ENCODE measurements around the gene GOLT1B. TPM values are rescaled to one million over a fixed set of nuclear protein-coding genes. Genes with fewer than 3 reads are reported as not detected.

The GOLT1B gene
- total RNA-seq (2021), result 46.1 and 48.1 TPM in 2 replicates
- long read RNA-seq, transcript GOLT1B-207 (6 exons, 562 nt), result minor isoform, 8 of 280 reads
- long read RNA-seq, transcript GOLT1B-201 (5 exons, 3,227 nt), result major isoform, 245 of 280 reads
- long read RNA-seq, transcript GOLT1B-203 (6 exons, 1,210 nt), result minor isoform, 9 of 280 reads
- long read RNA-seq, partial matches to known transcripts, result 3 of 280 reads
- long read RNA-seq, other reads (novel, unspliced or antisense), result 7 of 280 reads

GRCh38 chr12:21501258-21502163 lies at the start of gene GOLT1B, which contains the start of gene RECQL:
TSS of gene GOLT1B (plus strand) at chr12:21501789. CDS start at chr12:21501924, 135 bp downstream.
TSS of gene RECQL (minus strand) at chr12:21501635. CDS start at chr12:21499570, 2,065 bp downstream.
- peak; percentile 98 for DNase-seq
- Histone ChIP-seq H2BK120ac (ENCODE audit: low read depth, low read length, poor library complexity, severe bottlenecking) (no peak within 1 kb of the TSS), H3K9me3 (ENCODE audit: control insufficient read depth, low read depth, low read length) (no peaks in the 10 kb centered on the region), H3K56ac (ENCODE audit: insufficient read length, low read depth, low read length) (no peak within 1 kb of the TSS), H3K4me1 (ENCODE audit: insufficient read depth, low read length) (no peaks in the 10 kb centered on the region), H2AK5ac (ENCODE audit: insufficient read length, low read length) (no peak within 1 kb of the TSS), H3T11ph (ENCODE audit: low read length) (no peak within 1 kb of the TSS), H4K20me1 (ENCODE audit: control insufficient read depth, insufficient read depth, insufficient read length) (peaks cover 2% of the 10 kb centered on the region), H3K14ac (ENCODE audit: insufficient read depth, low read length) (peak within 1 kb of the TSS; percentile 91), H3K23ac (ENCODE audit: insufficient read length, low read depth, low read length) (no peak within 1 kb of the TSS), H2BK20ac (ENCODE audit: low read depth, low read length, poor library complexity, severe bottlenecking) (no peak within 1 kb of the TSS), H3K27me3 (ENCODE audit: insufficient read depth, low read length) (no peaks in the 10 kb centered on the region), H2BK15ac (ENCODE audit: low read depth, low read length) (no peak within 1 kb of the TSS), H2BK12ac (ENCODE audit: insufficient read length, low read depth, low read length) (no peak within 1 kb of the TSS), H4K8ac (replicated peaks; ENCODE audit: insufficient read length, low read depth, low read length) (no peak within 1 kb of the TSS), H3K18ac (ENCODE audit: insufficient read length, low read depth, low read length) (peak within 1 kb of the TSS; percentile 79), H3K27ac (ENCODE audit: insufficient read length, low read depth, low read length) (peak within 1 kb of the TSS; percentile 6), H3K4me2 (ENCODE audit: insufficient read depth, insufficient read length, low read length) (peak within 1 kb of the TSS; percentile 87), H3K9ac (ENCODE audit: extremely low read depth, insufficient read length, low read length) (peak within 1 kb of the TSS; percentile 96), H2AFZ (ENCODE audit: low read length) (no peak within 1 kb of the TSS), H3K4ac (ENCODE audit: low read depth, low read length) (no peak within 1 kb of the TSS; the same call in 1 of the 2 replicates), H4K5ac (ENCODE audit: insufficient read length, low read depth, low read length) (no peak within 1 kb of the TSS), H3K79me1 (ENCODE audit: insufficient read depth, low read depth, low read length, poor library complexity, severe bottlenecking) (peaks cover 3% of the 10 kb centered on the region), H4K91ac (ENCODE audit: insufficient read length, low read depth, low read length) (no peak within 1 kb of the TSS), H3K79me2 (ENCODE audit: insufficient read depth, low read length) (peaks cover 13% of the 10 kb centered on the region; the same call in 1 of the 2 replicates), H3K23me2 (ENCODE audit: insufficient read length, low read depth, low read length, poor library complexity, severe bottlenecking) (peaks cover 10% of the 10 kb centered on the region), H2BK5ac (ENCODE audit: insufficient read length, low read length) (no peak within 1 kb of the TSS)
- peak within 1 kb of the TSS in 1 of 3 experiments; percentile 57; a peak in 5 of 7 replicates for H3K27ac Mint-ChIP-seq
- peaks cover 10 to 12% of the 10 kb centered on the region in 2 experiments for H3K4me1 Mint-ChIP-seq
- no CpG with 5 or more reads among the region's 61 CpGs for WGBS (ENCODE audit: extremely low coverage, insufficient read length, low lambda C conversion rate)
- H3K36me3 Mint-ChIP-seq (ENCODE audit: insufficient read depth in 1 of 3, low read depth in 3 of 3), result peaks cover 2 to 22% (median 20%) of the 10 kb centered on the region in 3 experiments; a peak in 5 of 7 replicates
- H3K27me3 Mint-ChIP-seq (ENCODE audit: low read depth), result no peaks in the 10 kb centered on the region
- no peak within 1 kb of the TSS for H3K4me3 Mint-ChIP-seq
- no peak for TF ChIP-seq CTCF (conservative IDR thresholded peaks at IDR 0.05)
- no peaks in the 10 kb centered on the region for H3K9me3 Mint-ChIP-seq
